Activated CD8-positive, alpha-beta memory T cell treated with anti-CD3 and anti-CD28 coated beads, Interleukin-2, amount 50 U/mL, for 4 hours (primary cell): ENCODE results near the gene PPP2R5C.

Experiments used
- DNase-seq: peaks from one replicate; pipeline ENCODE4 v3.0.0-alpha.2; 2020

Gene PPP2R5C

GRCh38 chr14:101926085-101926484 lies 164.6 kb downstream of the PPP2R5C start:
- DNase-seq: no peak

GRCh38 chr14:101926620-101927019 lies 165.1 kb downstream of the PPP2R5C start:
- no peak for DNase-seq

GRCh38 chr14:101927859-101928258 lies 166.3 kb downstream of the PPP2R5C start:
- DNase-seq: no peak

GRCh38 chr14:101928415-101928841 lies 166.9 kb downstream of the PPP2R5C start:
- DNase-seq: no peak

GRCh38 chr14:101929096-101929495 lies 167.6 kb downstream of the PPP2R5C start:
- no peak for DNase-seq

GRCh38 chr14:101929946-101930345 lies 168.4 kb downstream of the PPP2R5C start:
- DNase-seq: no peak

- DNase-seq: no peak
Observed at GRCh38 chr14:101932673-101933072, 171.2 kb downstream of the PPP2R5C start.

GRCh38 chr14:101933209-101933608 lies 171.7 kb downstream of the PPP2R5C start:
- no peak for DNase-seq

GRCh38 chr14:101934601-101935150 lies 173.2 kb downstream of the PPP2R5C start:
- no peak for DNase-seq

- no peak for DNase-seq
Observed at GRCh38 chr14:101937926-101938767, 176.6 kb downstream of the PPP2R5C start.

- DNase-seq: no peak
Observed at GRCh38 chr14:101939646-101940170, 178.2 kb downstream of the PPP2R5C start.

- DNase-seq: no peak
Observed at GRCh38 chr14:101944451-101944850, 182.9 kb downstream of the PPP2R5C start.

- no peak for DNase-seq
Observed at GRCh38 chr14:101945171-101945570, 183.7 kb downstream of the PPP2R5C start.

- DNase-seq: no peak
Observed at GRCh38 chr14:101947577-101947903, 186.0 kb downstream of the PPP2R5C start.

GRCh38 chr14:101947904-101948665 lies 186.6 kb downstream of the PPP2R5C start:
- DNase-seq: peak; percentile 100

- DNase-seq: no peak
Observed at GRCh38 chr14:101948666-101949216, 187.2 kb downstream of the PPP2R5C start.

GRCh38 chr14:101950100-101950499 lies 188.6 kb downstream of the PPP2R5C start:
- DNase-seq: no peak

GRCh38 chr14:101950516-101951215 lies 189.2 kb downstream of the PPP2R5C start:
- no peak for DNase-seq

GRCh38 chr14:101953151-101953550 lies 191.6 kb downstream of the PPP2R5C start:
- no peak for DNase-seq

GRCh38 chr14:101954501-101954900 lies 193.0 kb downstream of the PPP2R5C start:
- DNase-seq: no peak

GRCh38 chr14:101955695-101956161 lies 194.2 kb downstream of the PPP2R5C start:
- no peak for DNase-seq

- DNase-seq: no peak
Observed at GRCh38 chr14:101956179-101956885, 194.8 kb downstream of the PPP2R5C start.
